HepG2 (cell line): ENCODE data around the gene PCYT2. TPM values are rescaled to one million over a fixed set of nuclear protein-coding genes. Genes with fewer than 3 reads are reported as not detected.

Experiments used
- ARID5B ChIP-seq: IDR thresholded peaks from 2 replicates; pipeline ENCODE4 v1.4.0; 2020; ENCODE audit warnings: mild to moderate bottlenecking, missing genetic modification reagents
- BCLAF1 ChIP-seq: fragments of 450-650 bp; IDR thresholded peaks from 2 replicates; pipeline ENCODE4 v1.6.1; 2017; ENCODE audit warnings: mild to moderate bottlenecking
- JUN ChIP-seq: sonication (generic); formaldehyde crosslinking; IDR thresholded peaks from 2 replicates; pipeline ENCODE4 v1.4.0; 2020; ENCODE audit warnings: mild to moderate bottlenecking, missing genetic modification reagents
- KLF6 ChIP-seq: IDR thresholded peaks from 2 replicates; pipeline ENCODE4 v1.8.0; 2016; ENCODE audit warnings: missing biosample characterization, missing genetic modification reagents
- KMT2A ChIP-seq: sonication (generic); formaldehyde crosslinking; IDR thresholded peaks from 2 replicates; pipeline ENCODE4 v1.4.0; 2020; ENCODE audit warnings: missing genetic modification reagents
- MYPOP ChIP-seq: sonication (generic); formaldehyde crosslinking; IDR thresholded peaks from 2 replicates; pipeline ENCODE4 v1.8.1; 2023; ENCODE audit warnings: mild to moderate bottlenecking, moderate library complexity, missing genetic modification reagents
- NONO ChIP-seq, 2 experiments: fragments of 450-650 bp in 1 of 2; sonication (generic) in 1 of 2; formaldehyde crosslinking in 1 of 2; IDR thresholded peaks in 1 of 2; conservative IDR thresholded peaks in 1 of 2; 2 replicates each; pipeline versions ENCODE4 v1.6.1 to v1.8.0; 2017 to 2022; ENCODE audit warnings: mild to moderate bottlenecking in 1 of 2, missing genetic modification reagents in 1 of 2, moderate library complexity in 1 of 2
- NR2F2 ChIP-seq: IDR thresholded peaks from 2 replicates; pipeline ENCODE4 v1.6.1; 2012; ENCODE audit warnings: low read depth, inconsistent platforms, borderline replicate concordance
- PATZ1 ChIP-seq: sonication (generic); formaldehyde crosslinking; IDR thresholded peaks from 2 replicates; pipeline ENCODE4 v1.4.0; 2020; ENCODE audit warnings: missing genetic modification reagents
- REXO4 ChIP-seq: sonication (generic); formaldehyde crosslinking; IDR thresholded peaks from 2 replicates; pipeline ENCODE4 v1.8.0; 2022; ENCODE audit warnings: missing genetic modification reagents, mild to moderate bottlenecking, borderline replicate concordance
- ZNF512 ChIP-seq: sonication (generic); formaldehyde crosslinking; IDR thresholded peaks from 2 replicates; pipeline ENCODE4 v1.4.0; 2020; ENCODE audit warnings: mild to moderate bottlenecking, missing genetic modification reagents
- ZNF563 ChIP-seq: sonication (generic); formaldehyde crosslinking; IDR thresholded peaks from 2 replicates; pipeline ENCODE4 v1.8.0; 2022; ENCODE audit warnings: mild to moderate bottlenecking, moderate library complexity, missing genetic modification reagents
- ZNF629 ChIP-seq: sonication (generic); formaldehyde crosslinking; conservative IDR thresholded peaks from 2 replicates; pipeline ENCODE4 v1.5.0; 2020; ENCODE audit warnings: missing genetic modification reagents
- ZNF737 ChIP-seq: sonication (generic); formaldehyde crosslinking; IDR thresholded peaks from 2 replicates; pipeline ENCODE4 v1.5.0; 2020; ENCODE audit warnings: missing genetic modification reagents, mild to moderate bottlenecking, borderline replicate concordance
- ZNF883 ChIP-seq: sonication (generic); formaldehyde crosslinking; IDR thresholded peaks from 2 replicates; pipeline ENCODE4 v1.5.1; 2020; ENCODE audit warnings: mild to moderate bottlenecking, missing genetic modification reagents; ENCODE audit errors: not compliant biosample characterization
- polyA plus RNA-seq, 8 experiments: library from polyadenylated mRNA; depleted of rRNA in 3 of 8; stranded (reverse) in 7 of 8; unstranded in 1 of 8; fragments of >200 nt; fragmentation: Illumina TruSeq in 4 of 8; extraction: Trizol in 4 of 8; gene quantifications; 2 replicates each; pipeline versions ENCODE4 v1.2.1 to v1.2.3, GENCODE V29; 2011 to 2016; ENCODE audit warnings: low read depth in 4 of 8, missing spikeins in 1 of 8, mixed read lengths in 1 of 8; ENCODE audit not compliant: insufficient read depth in 1 of 8
- total RNA-seq, 5 experiments: library from RNA; depleted of rRNA; stranded (reverse); fragments of >200 nt; fragmentation: Illumina TruSeq; extraction: Trizol; gene quantifications; 2 replicates each; pipeline ENCODE4 v1.2.3, GENCODE V29; 2016; ENCODE audit warnings: low read depth in 1 of 5

PCYT2 gene
- total and polyA plus RNA-seq, 2 of the 13 experiments (the other 11 are each of a cell fraction or from before 2014, with no cell fraction given), result 147 to 297 TPM

GRCh38 chr17:81869221-81870130 lies 41.7 kb downstream of the PCYT2 start (continued):
- TF ChIP-seq BCLAF1 (no peak), KMT2A (CRISPR knock-in tag) (no peak), MYPOP (CRISPR knock-in tag) (no peak), ZNF512 (no peak), ZNF883 (no peak), ARID5B (no peak), JUN (CRISPR knock-in tag) (no peak), PATZ1 (peak; percentile 74), ZNF737 (CRISPR knock-in tag) (no peak), ZNF563 (CRISPR knock-in tag) (0 out of 2 replicates have a peak, but pooled peaks have one; percentile 36), KLF6 (no peak), REXO4 (no peak), NR2F2 (peak; percentile 34; the same call in 1 of the 2 replicates), ZNF629 (no peak), NONO (IDR thresholded peaks at IDR 0.05) (no peak), NONO (CRISPR knock-in tag; conservative IDR thresholded peaks at IDR 0.05) (peak; percentile 91)
